SK-N-SH (cell line): ENCODE results near the gene COLEC11. TPM values are rescaled to one million over a fixed set of nuclear protein-coding genes. Genes with fewer than 3 reads are reported as not detected.

Experiments
- CTCF ChIA-PET: fragments of 300-600, 350-600 bp; formaldehyde crosslinking; extraction: SDS; loops from one replicate; lab custom pipeline; 2021; lab: Yijun Ruan, JAX
- POLR2A ChIA-PET: fragments of 350-600 bp; sonication (Branson Sonifier 250); formaldehyde crosslinking; extraction: SDS; loops from one replicate; lab custom pipeline; 2020; ENCODE audit warnings: antibody characterized with exemption, inconsistent platforms; lab: Yijun Ruan, JAX
- DNase-seq: peaks from one replicate; pipeline ENCODE4 v3.0.0; 2012
- H2AFZ ChIP-seq: fragments of 200-600 bp; sonication (generic); 2 replicates; pipeline ENCODE4 v1.8.1; 2016; ENCODE audit warnings: antibody characterized with exemption, mild to moderate bottlenecking, low read depth
- H3F3A ChIP-seq: fragments of 200-600 bp; sonication (generic); replicated peaks from 2 replicates; pipeline ENCODE3; 2016; ENCODE audit warnings: antibody characterized with exemption, mild to moderate bottlenecking; ENCODE audit not compliant: insufficient read depth
- H3K27ac ChIP-seq, 2 experiments: fragments of 200-500 bp in 1 of 2; fragments of 200-600 bp in 1 of 2; sonication (Bioruptor generic) in 1 of 2; sonication (generic), shearing (Covaris generic) in 1 of 2; 2 replicates each; pipeline versions ENCODE4 v1.5.1 to v1.6.1; 2014 to 2016; ENCODE audit warnings: low read depth in 2 of 2, inconsistent platforms in 1 of 2, low read length in 1 of 2, mild to moderate bottlenecking in 1 of 2, mixed read lengths in 1 of 2
- H3K27me3 ChIP-seq: fragments of 200-600 bp; sonication (generic), shearing (Covaris generic); 2 replicates; pipeline ENCODE4 v1.6.1; 2016; ENCODE audit warnings: mixed run types; ENCODE audit not compliant: insufficient read depth
- H3K36me3 ChIP-seq, 2 experiments: fragments of 200-500 bp in 1 of 2; fragments of 200-600 bp in 1 of 2; sonication (Bioruptor generic) in 1 of 2; sonication (generic) in 1 of 2; replicated peaks in 1 of 2; 2 replicates each; pipeline versions ENCODE3 to v1.5.1; 2014 to 2016; ENCODE audit warnings: low read length in 1 of 2, mild to moderate bottlenecking in 1 of 2; ENCODE audit not compliant: insufficient read depth in 2 of 2, control insufficient read depth in 1 of 2
- H3K4me1 ChIP-seq, 2 experiments: fragments of 200-500 bp in 1 of 2; fragments of 200-600 bp in 1 of 2; sonication (Bioruptor generic) in 1 of 2; sonication (generic), shearing (Covaris generic) in 1 of 2; 2 replicates each; pipeline versions ENCODE4 v1.5.1 to v1.6.1; 2014 to 2016; ENCODE audit warnings: low read depth in 1 of 2, low read length in 1 of 2, mixed run types in 1 of 2; ENCODE audit not compliant: insufficient read depth in 2 of 2, control insufficient read depth in 1 of 2
- H3K4me2 ChIP-seq: fragments of 200-600 bp; sonication (generic), shearing (Covaris generic); 2 replicates; pipeline ENCODE4 v1.6.1; 2017; ENCODE audit warnings: mixed run types
- H3K4me3 ChIP-seq, 2 experiments: fragments of 200-500 bp in 1 of 2; fragments of 200-600 bp in 1 of 2; sonication (Bioruptor generic) in 1 of 2; sonication (generic), shearing (Covaris generic) in 1 of 2; 2 replicates each; pipeline versions ENCODE4 v1.5.1 to v1.8.1; 2014 to 2016; ENCODE audit warnings: low read depth in 2 of 2, inconsistent platforms in 1 of 2, low read length in 1 of 2, mild to moderate bottlenecking in 1 of 2, mixed read lengths in 1 of 2, moderate library complexity in 1 of 2
- H3K79me2 ChIP-seq: fragments of 200-600 bp; sonication (generic); 2 replicates; pipeline ENCODE4 v1.8.1; 2017; ENCODE audit warnings: mild to moderate bottlenecking; ENCODE audit not compliant: insufficient read depth
- H3K9ac ChIP-seq: fragments of 200-600 bp; sonication (generic); 2 replicates; pipeline ENCODE4 v1.6.1; 2017; ENCODE audit warnings: mixed run types
- H3K9me2 ChIP-seq: fragments of 200-600 bp; sonication (generic); 2 replicates; pipeline ENCODE4 v1.6.1; 2017; ENCODE audit warnings: mixed run types
- H3K9me3 ChIP-seq: fragments of 200-600 bp; sonication (generic); 2 replicates; pipeline ENCODE4 v1.6.1; 2017; ENCODE audit warnings: mixed run types, mild to moderate bottlenecking, moderate library complexity
- H4K20me1 ChIP-seq: fragments of 200-600 bp; sonication (generic); 2 replicates; pipeline ENCODE4 v1.6.1; 2017; ENCODE audit warnings: mild to moderate bottlenecking, mixed run types; ENCODE audit not compliant: insufficient read depth
- CHD2 ChIP-seq: fragments of 150-350 bp; IDR thresholded peaks from 2 replicates; pipeline ENCODE4 v1.6.1; 2018; ENCODE audit warnings: low read length; ENCODE audit not compliant: partially characterized antibody
- EP300 ChIP-seq, 2 experiments: IDR thresholded peaks; 2 replicates each; pipeline versions ENCODE4 v1.4.0 to v1.6.1; 2012; ENCODE audit warnings: borderline replicate concordance in 1 of 2, low read depth in 1 of 2, low read length in 1 of 2
- FOXJ3 ChIP-seq: sonication (generic); formaldehyde crosslinking; IDR thresholded peaks from 2 replicates; pipeline ENCODE4 v1.5.1; 2020; ENCODE audit warnings: mild to moderate bottlenecking, missing genetic modification reagents
- FOXM1 ChIP-seq: IDR thresholded peaks from 2 replicates; pipeline ENCODE4 v1.4.0; 2012; ENCODE audit warnings: low read depth, mild to moderate bottlenecking
- GABPA ChIP-seq: IDR thresholded peaks from 2 replicates; pipeline ENCODE4 v1.4.0; 2012; ENCODE audit warnings: low read depth, mild to moderate bottlenecking
- GATA2 ChIP-seq: sonication (generic); formaldehyde crosslinking; IDR thresholded peaks from 2 replicates; pipeline ENCODE4 v1.5.0; 2020; ENCODE audit warnings: mild to moderate bottlenecking, missing genetic modification reagents
- JUND ChIP-seq: IDR thresholded peaks from 2 replicates; pipeline ENCODE4 v1.4.0; 2012
- NFIC ChIP-seq: IDR thresholded peaks from 2 replicates; pipeline ENCODE4 v1.4.0; 2012; ENCODE audit warnings: borderline replicate concordance
- PBX3 ChIP-seq: IDR thresholded peaks from 2 replicates; pipeline ENCODE4; 2012
- POLR2AphosphoS5 ChIP-seq: IDR thresholded peaks from 2 replicates; pipeline ENCODE4 v1.6.1; 2012; ENCODE audit warnings: low read depth, low read length
- RCOR1 ChIP-seq: fragments of 150-350 bp; IDR thresholded peaks from 2 replicates; pipeline ENCODE4 v1.6.1; 2017; ENCODE audit warnings: antibody characterized with exemption, low read length
- REST ChIP-seq: IDR thresholded peaks from 2 replicates; pipeline ENCODE4 v1.6.1; 2012; ENCODE audit warnings: mild to moderate bottlenecking, low read depth, low read length, moderate library complexity
- RFX5 ChIP-seq: IDR thresholded peaks from 2 replicates; pipeline ENCODE4 v1.6.1; 2012; ENCODE audit warnings: mild to moderate bottlenecking, improper control_type of control experiment, low read length
- RXRA ChIP-seq: IDR thresholded peaks from 2 replicates; pipeline ENCODE4 v1.4.0; 2012; ENCODE audit warnings: low read depth, mild to moderate bottlenecking, borderline replicate concordance
- SMC3 ChIP-seq: IDR thresholded peaks from 2 replicates; pipeline ENCODE4 v1.6.1; 2012; ENCODE audit warnings: low read depth, low read length, improper control_type of control experiment
- TAF1 ChIP-seq: IDR thresholded peaks from 2 replicates; pipeline ENCODE4 v1.6.1; 2012; ENCODE audit warnings: low read depth, mild to moderate bottlenecking, low read length, moderate library complexity, borderline replicate concordance
- TCF12 ChIP-seq: IDR thresholded peaks from 2 replicates; pipeline ENCODE4 v1.4.0; 2012
- TEAD4 ChIP-seq: IDR thresholded peaks from 2 replicates; pipeline ENCODE4 v1.4.0; 2012; ENCODE audit warnings: mild to moderate bottlenecking, borderline replicate concordance; ENCODE audit not compliant: insufficient read depth
- USF2 ChIP-seq: fragments of 150-350 bp; IDR thresholded peaks from 2 replicates; pipeline ENCODE4 v1.6.1; 2017; ENCODE audit warnings: antibody characterized with exemption, low read length, low read depth, borderline replicate concordance
- WGBS: methylation state at CpG from one replicate; pipeline ENCODE4 v1.1.6; 2017; ENCODE audit warnings: low lambda C conversion rate; 5-methylcytosine and 5-hydroxymethylcytosine counted together
- polyA plus RNA-seq, 3 experiments: library from polyadenylated mRNA; depleted of rRNA; stranded (reverse); fragments of >200 nt; gene quantifications; 2 replicates each; pipeline ENCODE4 v1.2.3, GENCODE V29; 2012

Gene COLEC11
- polyA plus RNA-seq, 1 of the 3 experiments (the other 2 are of a cell fraction), result 8.7 TPM

DNA sequence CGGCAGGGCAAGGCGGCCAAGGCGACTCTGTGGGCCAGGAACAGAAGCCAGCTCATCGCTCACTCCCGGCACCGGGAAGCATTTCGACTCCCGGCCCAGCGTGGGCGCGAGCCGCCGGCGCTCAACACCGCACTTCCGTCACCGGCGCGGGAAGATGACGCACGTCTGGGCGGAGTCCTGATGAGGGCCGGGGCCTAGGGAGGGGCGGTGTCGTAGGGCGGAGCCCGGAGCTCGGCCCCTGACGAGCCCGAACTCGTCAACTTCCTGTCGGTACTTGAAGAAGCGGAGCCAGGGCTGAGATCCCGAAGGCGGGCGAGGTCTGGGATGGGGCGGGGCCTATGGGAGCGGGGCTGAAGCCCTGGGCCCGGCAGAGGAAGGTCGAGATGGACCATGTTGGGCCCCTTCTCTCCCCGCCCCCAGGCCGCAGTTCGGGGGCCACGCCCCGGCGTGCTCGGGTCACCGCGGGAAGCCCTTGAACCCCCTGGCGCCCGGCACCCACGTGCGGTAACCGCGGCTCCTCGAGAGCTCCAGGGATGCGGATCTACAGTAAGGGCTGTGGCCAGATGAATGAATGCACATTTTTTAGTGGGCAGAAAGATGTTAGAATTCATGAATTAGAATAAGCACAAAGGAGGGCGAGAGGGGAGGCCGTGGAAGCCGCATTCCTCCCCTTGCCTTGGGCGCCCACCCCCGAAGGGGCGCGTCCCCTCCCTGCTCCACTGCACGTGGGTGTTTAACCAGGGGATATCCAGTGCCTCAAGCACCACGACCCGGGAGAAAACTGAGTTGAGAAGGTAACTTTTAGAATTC, 36.5 kb upstream of the COLEC11 start, which contains the start of gene RNASEH1 (continued):
- TF ChIP-seq CHD2 (peak; percentile 84), RXRA (peak; percentile 61; the same call in 1 of the 2 replicates), TCF12 (no peak; the same call in 1 of the 2 replicates), TAF1 (peak; percentile 90), GABPA (peak; percentile 87), SMC3 (no peak), RCOR1 (peak; percentile 32; the same call in 1 of the 2 replicates)

- TF ChIP-seq REST, result no peak
- TF ChIP-seq FOXJ3, result no peak
- TF ChIP-seq RCOR1, result no peak
- no peak for TF ChIP-seq POLR2AphosphoS5
- no peak for TF ChIP-seq SMC3
- no peak overlapping the region for H2AFZ ChIP-seq
- no peaks in the 10 kb centered on the region for H3K27me3 ChIP-seq
- H3K4me3 ChIP-seq, result no peak overlapping the region
- no peaks in the 10 kb centered on the region for H3K9me3 ChIP-seq
- no peak overlapping the region for H3K9ac ChIP-seq
- WGBS, result 91% methylated on average over 5 of the region's 5 CpGs
- H3K4me2 ChIP-seq, result no peak overlapping the region
- peaks cover 11% of the 10 kb centered on the region for H3F3A ChIP-seq
- peaks cover 6 to 14% of the 10 kb centered on the region in 2 experiments for H3K36me3 ChIP-seq
- no peak overlapping the region for H3K27ac ChIP-seq
- peaks cover 0 to 4% of the 10 kb centered on the region in 2 experiments; a peak in 1 of 4 replicates for H3K4me1 ChIP-seq
- no peak for DNase-seq
- H3K79me2 ChIP-seq, result peaks cover 10% of the 10 kb centered on the region
- ChIA-PET CTCF (interaction anchor here (0.6 kb wide), 1 partner anchor 7 kb away, joined by 3 read pairs; no protein-coding TSS in a partner anchor), POLR2A (interaction anchor here (1.3 kb wide), 1 partner anchor 11 kb away, joined by 3 read pairs; no protein-coding TSS in a partner anchor)
- H4K20me1 ChIP-seq, result no peaks in the 10 kb centered on the region
- no peaks in the 10 kb centered on the region for H3K9me2 ChIP-seq
Measured at GRCh38 chr2:3563521-3563976, 31.4 kb upstream of the COLEC11 start.

- ChIA-PET POLR2A (no interaction called here), CTCF (no interaction called here)
- H3F3A ChIP-seq, result peaks cover 5% of the 10 kb centered on the region
- no peak overlapping the region for H3K27ac ChIP-seq
- H3K4me2 ChIP-seq, result no peak overlapping the region
- H3K36me3 ChIP-seq, result peaks cover 6 to 14% of the 10 kb centered on the region in 2 experiments
- H3K4me3 ChIP-seq, result no peak overlapping the region
- H3K9ac ChIP-seq, result no peak overlapping the region
- H3K9me3 ChIP-seq, result no peaks in the 10 kb centered on the region
- TF ChIP-seq EP300 (IDR thresholded peaks at IDR 0.05; ENCODE audit: borderline replicate concordance in 1 of 2, low read depth in 1 of 2, low read length in 1 of 2), result no peak
- TF ChIP-seq RCOR1, result no peak
- TF ChIP-seq JUND, result no peak
- TF ChIP-seq PBX3, result no peak
- no peak for TF ChIP-seq RXRA
- no peak for TF ChIP-seq SMC3
- TF ChIP-seq FOXM1, result no peak
- TF ChIP-seq USF2, result no peak
- TF ChIP-seq RFX5, result no peak
- no peak for TF ChIP-seq GATA2 (CRISPR knock-in tag)
- TF ChIP-seq NFIC, result no peak
- no peak for TF ChIP-seq TEAD4
- TF ChIP-seq POLR2AphosphoS5, result no peak
- H3K4me1 ChIP-seq, result no peaks in the 10 kb centered on the region
- no peaks in the 10 kb centered on the region for H4K20me1 ChIP-seq
- WGBS, result 78% methylated on average over 6 of the region's 6 CpGs
- DNase-seq, result no peak
- no peaks in the 10 kb centered on the region for H3K9me2 ChIP-seq
- no peak overlapping the region for H2AFZ ChIP-seq
- no peaks in the 10 kb centered on the region; the same call in 1 of the 2 replicates for H3K79me2 ChIP-seq
- no peaks in the 10 kb centered on the region for H3K27me3 ChIP-seq
Measured at GRCh38 chr2:3565117-3565516, 29.8 kb upstream of the COLEC11 start.
